PC-9 (cell line): ENCODE measurements around the gene CCDC192.

Source experiments
- EZH2 ChIP-seq: fragments of 200-600 bp; sonication (generic); IDR thresholded peaks from 2 replicates; pipeline ENCODE4 v1.8.0; 2017; ENCODE audit warnings: antibody characterized with exemption, low read depth
- TF ChIP-seq, protein P1 (sequence below): fragments of 200-600 bp; sonication (generic); conservative IDR thresholded peaks from 2 replicates; pipeline ENCODE4 v1.6.1; 2017; ENCODE audit warnings: mixed run types, antibody characterized with exemption, mild to moderate bottlenecking, moderate library complexity

DNA sequence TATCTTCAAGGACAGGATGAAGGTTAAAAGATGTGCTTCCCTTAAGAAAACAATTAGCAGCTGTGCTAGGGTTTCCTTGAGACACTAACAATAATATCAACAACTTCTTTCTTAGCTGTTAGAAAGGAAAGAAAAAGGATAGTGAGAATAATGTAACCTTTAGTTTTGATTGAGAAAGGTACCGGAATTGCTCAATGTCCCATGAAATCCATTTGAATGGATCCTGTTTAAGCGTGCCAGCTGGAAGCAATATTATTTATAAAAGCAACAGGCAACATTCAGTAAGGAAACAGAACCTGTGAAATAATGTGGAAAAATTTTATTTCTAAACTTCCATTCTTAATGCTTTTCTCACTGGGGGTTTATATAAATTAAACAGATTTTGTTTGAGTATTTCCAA is 120.9 kb downstream of the CCDC192 start:
- TF ChIP-seq, protein P1, sequence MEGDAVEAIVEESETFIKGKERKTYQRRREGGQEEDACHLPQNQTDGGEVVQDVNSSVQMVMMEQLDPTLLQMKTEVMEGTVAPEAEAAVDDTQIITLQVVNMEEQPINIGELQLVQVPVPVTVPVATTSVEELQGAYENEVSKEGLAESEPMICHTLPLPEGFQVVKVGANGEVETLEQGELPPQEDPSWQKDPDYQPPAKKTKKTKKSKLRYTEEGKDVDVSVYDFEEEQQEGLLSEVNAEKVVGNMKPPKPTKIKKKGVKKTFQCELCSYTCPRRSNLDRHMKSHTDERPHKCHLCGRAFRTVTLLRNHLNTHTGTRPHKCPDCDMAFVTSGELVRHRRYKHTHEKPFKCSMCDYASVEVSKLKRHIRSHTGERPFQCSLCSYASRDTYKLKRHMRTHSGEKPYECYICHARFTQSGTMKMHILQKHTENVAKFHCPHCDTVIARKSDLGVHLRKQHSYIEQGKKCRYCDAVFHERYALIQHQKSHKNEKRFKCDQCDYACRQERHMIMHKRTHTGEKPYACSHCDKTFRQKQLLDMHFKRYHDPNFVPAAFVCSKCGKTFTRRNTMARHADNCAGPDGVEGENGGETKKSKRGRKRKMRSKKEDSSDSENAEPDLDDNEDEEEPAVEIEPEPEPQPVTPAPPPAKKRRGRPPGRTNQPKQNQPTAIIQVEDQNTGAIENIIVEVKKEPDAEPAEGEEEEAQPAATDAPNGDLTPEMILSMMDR = no peak
- TF ChIP-seq EZH2 = no peak
